ENCODE measurements around the gene ZBTB6.

ZBTB6 gene

GRCh38 chr9:122912964-122913673 is at the start of gene ZBTB6:
ZBTB6 (minus strand) TSS chr9:122913323; CDS start chr9:122912072, 1,251 bp downstream.
- peak; percentile 58 for DNase-seq

- no peak for DNase-seq
Observed at GRCh38 chr9:122961139-122961538, 48.0 kb upstream of the ZBTB6 start.

GRCh38 chr9:122955961-122956360 is 42.8 kb upstream of the ZBTB6 start:
- DNase-seq: no peak

GRCh38 chr9:122954253-122954691 is 41.1 kb upstream of the ZBTB6 start:
- DNase-seq: no peak

- no peak for DNase-seq
Observed at GRCh38 chr9:122951056-122951455, 37.9 kb upstream of the ZBTB6 start.

GRCh38 chr9:122950263-122950662 is 37.1 kb upstream of the ZBTB6 start:
- DNase-seq: no peak

- DNase-seq: no peak
Observed at GRCh38 chr9:122949696-122950095, 36.6 kb upstream of the ZBTB6 start.

- no peak for DNase-seq
Observed at GRCh38 chr9:122948313-122948712, 35.2 kb upstream of the ZBTB6 start.

GRCh38 chr9:122946461-122947005 is 33.4 kb upstream of the ZBTB6 start:
- DNase-seq: no peak

- no peak for DNase-seq
Observed at GRCh38 chr9:122944960-122945888, 32.1 kb upstream of the ZBTB6 start.

- DNase-seq: no peak
Observed at GRCh38 chr9:122941582-122942234, 28.6 kb upstream of the ZBTB6 start.

- peak; percentile 99 for DNase-seq
Observed at GRCh38 chr9:122940749-122941581, 27.8 kb upstream of the ZBTB6 start, which contains the start of gene RABGAP1. RABGAP1 (plus strand) TSS chr9:122941020; CDS start chr9:122957060, 16,040 bp downstream.

- no peak for DNase-seq
Observed at GRCh38 chr9:122940454-122940748, 27.3 kb upstream of the ZBTB6 start.

GRCh38 chr9:122939601-122940000 is 26.5 kb upstream of the ZBTB6 start:
- no peak for DNase-seq

GRCh38 chr9:122936883-122937282 is 23.8 kb upstream of the ZBTB6 start:
- DNase-seq: no peak

GRCh38 chr9:122936464-122936863 is 23.3 kb upstream of the ZBTB6 start:
- DNase-seq: no peak

- DNase-seq: peak; percentile 87
Observed at GRCh38 chr9:122931226-122932121, 18.4 kb upstream of the ZBTB6 start, which contains the start of gene ZBTB26. ZBTB26 (minus strand) TSS chr9:122931512; CDS start chr9:122919934, 11,578 bp downstream.

- no peak for DNase-seq
Observed at GRCh38 chr9:122930541-122931225, 17.6 kb upstream of the ZBTB6 start.

GRCh38 chr9:122929796-122930354 is 16.8 kb upstream of the ZBTB6 start:
- no peak for DNase-seq

- no peak for DNase-seq
Observed at GRCh38 chr9:122923947-122924346, 10.8 kb upstream of the ZBTB6 start.

Data from stimulated activated CD4-positive, alpha-beta T cell treated with anti-CD3 and anti-CD28 coated beads, Interleukin-12 subunit alpha, Interleukin-12 subunit beta, amount 100 ng/mL, for 4 hours (primary cell).